ENCODE measurements around the gene SPAG5. TPM values are rescaled to one million over a fixed set of nuclear protein-coding genes. Genes with fewer than 3 reads are reported as not detected.

SPAG5 gene
- total and polyA plus RNA-seq, 9 of the 15 experiments (the other 6 are each of a cell fraction or from before 2014, with no cell fraction given): 94.4 to 286 (median 151) TPM

DNA sequence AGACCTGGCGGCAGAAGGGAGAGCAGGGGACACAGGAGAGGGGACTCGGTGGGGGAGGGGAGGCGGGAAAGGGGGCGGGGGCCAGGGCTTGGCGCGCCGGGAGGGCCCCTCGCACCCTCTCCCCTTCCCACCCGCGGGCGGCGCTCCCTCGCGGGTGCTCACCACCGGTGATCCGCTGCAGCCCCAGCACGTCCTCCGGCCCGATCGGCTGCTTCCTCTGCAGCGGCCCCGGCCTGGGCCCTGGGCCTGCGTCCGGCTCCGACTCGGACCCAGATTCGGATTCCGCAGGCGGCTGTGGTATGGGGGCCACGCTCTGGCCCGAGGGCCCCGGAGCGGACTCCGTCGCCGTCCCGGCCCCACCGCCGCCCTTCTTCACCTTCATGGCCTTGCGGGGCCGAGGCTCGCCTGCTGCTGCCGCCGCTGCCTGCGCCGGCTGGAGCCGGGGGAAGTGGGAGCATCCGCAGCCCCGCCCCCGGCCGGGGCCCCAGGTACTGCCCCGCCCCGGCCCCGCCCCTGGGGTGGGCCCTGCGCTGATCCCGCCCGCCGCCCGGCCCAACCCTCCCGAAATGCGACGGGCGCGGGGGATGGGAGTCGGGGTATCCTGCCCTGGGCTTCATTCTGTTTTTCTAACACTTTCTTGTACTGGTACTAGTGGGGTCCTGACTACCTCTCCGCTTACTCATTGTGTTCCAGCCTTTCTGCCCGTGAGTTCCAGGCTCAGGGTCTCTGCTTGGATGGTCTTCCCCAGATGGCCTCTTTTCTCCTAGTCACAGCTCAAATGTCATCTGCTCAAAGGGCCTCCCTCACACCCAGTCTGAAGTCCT lies 46.4 kb downstream of the SPAG5 start, which contains the start of gene UNC119 (continued):
- TF ChIP-seq NCOA2 (IDR thresholded peaks at IDR 0.05; ENCODE audit: partially characterized antibody in 2 of 2): no peak
- TF ChIP-seq TARDBP (IDR thresholded peaks at IDR 0.05): no peak
- no peak for TF ChIP-seq BHLHE40 (IDR thresholded peaks at IDR 0.05; ENCODE audit: low read length)
- TF ChIP-seq SRF (CRISPR knock-in tag; IDR thresholded peaks at IDR 0.05): peak in 1 of 2 experiments; percentile 49; a peak in 1 of 4 replicates
- TF ChIP-seq, protein P1, sequence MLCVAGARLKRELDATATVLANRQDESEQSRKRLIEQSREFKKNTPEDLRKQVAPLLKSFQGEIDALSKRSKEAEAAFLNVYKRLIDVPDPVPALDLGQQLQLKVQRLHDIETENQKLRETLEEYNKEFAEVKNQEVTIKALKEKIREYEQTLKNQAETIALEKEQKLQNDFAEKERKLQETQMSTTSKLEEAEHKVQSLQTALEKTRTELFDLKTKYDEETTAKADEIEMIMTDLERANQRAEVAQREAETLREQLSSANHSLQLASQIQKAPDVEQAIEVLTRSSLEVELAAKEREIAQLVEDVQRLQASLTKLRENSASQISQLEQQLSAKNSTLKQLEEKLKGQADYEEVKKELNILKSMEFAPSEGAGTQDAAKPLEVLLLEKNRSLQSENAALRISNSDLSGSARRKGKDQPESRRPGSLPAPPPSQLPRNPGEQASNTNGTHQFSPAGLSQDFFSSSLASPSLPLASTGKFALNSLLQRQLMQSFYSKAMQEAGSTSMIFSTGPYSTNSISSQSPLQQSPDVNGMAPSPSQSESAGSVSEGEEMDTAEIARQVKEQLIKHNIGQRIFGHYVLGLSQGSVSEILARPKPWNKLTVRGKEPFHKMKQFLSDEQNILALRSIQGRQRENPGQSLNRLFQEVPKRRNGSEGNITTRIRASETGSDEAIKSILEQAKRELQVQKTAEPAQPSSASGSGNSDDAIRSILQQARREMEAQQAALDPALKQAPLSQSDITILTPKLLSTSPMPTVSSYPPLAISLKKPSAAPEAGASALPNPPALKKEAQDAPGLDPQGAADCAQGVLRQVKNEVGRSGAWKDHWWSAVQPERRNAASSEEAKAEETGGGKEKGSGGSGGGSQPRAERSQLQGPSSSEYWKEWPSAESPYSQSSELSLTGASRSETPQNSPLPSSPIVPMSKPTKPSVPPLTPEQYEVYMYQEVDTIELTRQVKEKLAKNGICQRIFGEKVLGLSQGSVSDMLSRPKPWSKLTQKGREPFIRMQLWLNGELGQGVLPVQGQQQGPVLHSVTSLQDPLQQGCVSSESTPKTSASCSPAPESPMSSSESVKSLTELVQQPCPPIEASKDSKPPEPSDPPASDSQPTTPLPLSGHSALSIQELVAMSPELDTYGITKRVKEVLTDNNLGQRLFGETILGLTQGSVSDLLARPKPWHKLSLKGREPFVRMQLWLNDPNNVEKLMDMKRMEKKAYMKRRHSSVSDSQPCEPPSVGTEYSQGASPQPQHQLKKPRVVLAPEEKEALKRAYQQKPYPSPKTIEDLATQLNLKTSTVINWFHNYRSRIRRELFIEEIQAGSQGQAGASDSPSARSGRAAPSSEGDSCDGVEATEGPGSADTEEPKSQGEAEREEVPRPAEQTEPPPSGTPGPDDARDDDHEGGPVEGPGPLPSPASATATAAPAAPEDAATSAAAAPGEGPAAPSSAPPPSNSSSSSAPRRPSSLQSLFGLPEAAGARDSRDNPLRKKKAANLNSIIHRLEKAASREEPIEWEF (CRISPR knock-in tag; IDR thresholded peaks at IDR 0.05): no peak
- TF ChIP-seq JUNB (CRISPR knock-in tag; conservative IDR thresholded peaks at IDR 0.05): no peak
- peak; percentile 89 for TF ChIP-seq PCBP1 (IDR thresholded peaks at IDR 0.05; ENCODE audit: low read depth, low read length, poor library complexity, severe bottlenecking)
- no peak for TF ChIP-seq NFYB (IDR thresholded peaks at IDR 0.05; ENCODE audit: extremely low read depth, insufficient read length)
- TF ChIP-seq CHD2 (IDR thresholded peaks at IDR 0.05; ENCODE audit: low read depth, low read length): no peak; the same call in 1 of the 2 replicates
- TF ChIP-seq ZNF507 (tag; conservative IDR thresholded peaks at IDR 0.05): no peak
- TF ChIP-seq HDAC3 (IDR thresholded peaks at IDR 0.05; ENCODE audit: borderline replicate concordance, partially characterized antibody): no peak
- peak in 1 of 2 experiments; percentile 39; a peak in 1 of 4 replicates for TF ChIP-seq NONO (IDR thresholded peaks at IDR 0.05; ENCODE audit: low read depth in 2 of 2, low read length in 1 of 2)
- TF ChIP-seq, protein P2, sequence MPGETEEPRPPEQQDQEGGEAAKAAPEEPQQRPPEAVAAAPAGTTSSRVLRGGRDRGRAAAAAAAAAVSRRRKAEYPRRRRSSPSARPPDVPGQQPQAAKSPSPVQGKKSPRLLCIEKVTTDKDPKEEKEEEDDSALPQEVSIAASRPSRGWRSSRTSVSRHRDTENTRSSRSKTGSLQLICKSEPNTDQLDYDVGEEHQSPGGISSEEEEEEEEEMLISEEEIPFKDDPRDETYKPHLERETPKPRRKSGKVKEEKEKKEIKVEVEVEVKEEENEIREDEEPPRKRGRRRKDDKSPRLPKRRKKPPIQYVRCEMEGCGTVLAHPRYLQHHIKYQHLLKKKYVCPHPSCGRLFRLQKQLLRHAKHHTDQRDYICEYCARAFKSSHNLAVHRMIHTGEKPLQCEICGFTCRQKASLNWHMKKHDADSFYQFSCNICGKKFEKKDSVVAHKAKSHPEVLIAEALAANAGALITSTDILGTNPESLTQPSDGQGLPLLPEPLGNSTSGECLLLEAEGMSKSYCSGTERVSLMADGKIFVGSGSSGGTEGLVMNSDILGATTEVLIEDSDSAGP (CRISPR knock-in tag; IDR thresholded peaks at IDR 0.05): no peak
- TF ChIP-seq, protein P3, sequence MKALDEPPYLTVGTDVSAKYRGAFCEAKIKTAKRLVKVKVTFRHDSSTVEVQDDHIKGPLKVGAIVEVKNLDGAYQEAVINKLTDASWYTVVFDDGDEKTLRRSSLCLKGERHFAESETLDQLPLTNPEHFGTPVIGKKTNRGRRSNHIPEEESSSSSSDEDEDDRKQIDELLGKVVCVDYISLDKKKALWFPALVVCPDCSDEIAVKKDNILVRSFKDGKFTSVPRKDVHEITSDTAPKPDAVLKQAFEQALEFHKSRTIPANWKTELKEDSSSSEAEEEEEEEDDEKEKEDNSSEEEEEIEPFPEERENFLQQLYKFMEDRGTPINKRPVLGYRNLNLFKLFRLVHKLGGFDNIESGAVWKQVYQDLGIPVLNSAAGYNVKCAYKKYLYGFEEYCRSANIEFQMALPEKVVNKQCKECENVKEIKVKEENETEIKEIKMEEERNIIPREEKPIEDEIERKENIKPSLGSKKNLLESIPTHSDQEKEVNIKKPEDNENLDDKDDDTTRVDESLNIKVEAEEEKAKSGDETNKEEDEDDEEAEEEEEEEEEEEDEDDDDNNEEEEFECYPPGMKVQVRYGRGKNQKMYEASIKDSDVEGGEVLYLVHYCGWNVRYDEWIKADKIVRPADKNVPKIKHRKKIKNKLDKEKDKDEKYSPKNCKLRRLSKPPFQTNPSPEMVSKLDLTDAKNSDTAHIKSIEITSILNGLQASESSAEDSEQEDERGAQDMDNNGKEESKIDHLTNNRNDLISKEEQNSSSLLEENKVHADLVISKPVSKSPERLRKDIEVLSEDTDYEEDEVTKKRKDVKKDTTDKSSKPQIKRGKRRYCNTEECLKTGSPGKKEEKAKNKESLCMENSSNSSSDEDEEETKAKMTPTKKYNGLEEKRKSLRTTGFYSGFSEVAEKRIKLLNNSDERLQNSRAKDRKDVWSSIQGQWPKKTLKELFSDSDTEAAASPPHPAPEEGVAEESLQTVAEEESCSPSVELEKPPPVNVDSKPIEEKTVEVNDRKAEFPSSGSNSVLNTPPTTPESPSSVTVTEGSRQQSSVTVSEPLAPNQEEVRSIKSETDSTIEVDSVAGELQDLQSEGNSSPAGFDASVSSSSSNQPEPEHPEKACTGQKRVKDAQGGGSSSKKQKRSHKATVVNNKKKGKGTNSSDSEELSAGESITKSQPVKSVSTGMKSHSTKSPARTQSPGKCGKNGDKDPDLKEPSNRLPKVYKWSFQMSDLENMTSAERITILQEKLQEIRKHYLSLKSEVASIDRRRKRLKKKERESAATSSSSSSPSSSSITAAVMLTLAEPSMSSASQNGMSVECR (CRISPR knock-in tag; IDR thresholded peaks at IDR 0.05): no peak; the same call in 1 of the 2 replicates
- TF ChIP-seq NFIX (CRISPR knock-in tag; IDR thresholded peaks at IDR 0.05; ENCODE audit: low read depth): no peak

Data from K562 (cell line).